ENCODE measurements around the gene SNX18.

Gene SNX18

GRCh38 chr5:54561651-54562050 lies 44.1 kb downstream of the SNX18 start:
- DNase-seq (ENCODE audit: low read depth): no peak
- no peak overlapping the region for H3K4me3 ChIP-seq (ENCODE audit: low read length)
- TF ChIP-seq CTCF (IDR thresholded peaks at IDR 0.05; ENCODE audit: insufficient read depth, low read depth, low read length, missing control alignments): no peak

- DNase-seq (ENCODE audit: low read depth): peak; percentile 79
- H3K4me3 ChIP-seq (ENCODE audit: low read length): no peak overlapping the region
- TF ChIP-seq CTCF (IDR thresholded peaks at IDR 0.05; ENCODE audit: insufficient read depth, low read depth, low read length, missing control alignments): no peak
Measured at GRCh38 chr5:54563083-54563761, 45.7 kb downstream of the SNX18 start.

GRCh38 chr5:54567996-54568395 lies 50.4 kb downstream of the SNX18 start:
- TF ChIP-seq CTCF (IDR thresholded peaks at IDR 0.05; ENCODE audit: insufficient read depth, low read depth, low read length, missing control alignments): no peak
- no peak for DNase-seq (ENCODE audit: low read depth)
- H3K4me3 ChIP-seq (ENCODE audit: low read length): no peak overlapping the region

GRCh38 chr5:54570916-54571315 lies 53.4 kb downstream of the SNX18 start:
- TF ChIP-seq CTCF (IDR thresholded peaks at IDR 0.05; ENCODE audit: insufficient read depth, low read depth, low read length, missing control alignments): no peak
- DNase-seq (ENCODE audit: low read depth): peak; percentile 32
- no peak overlapping the region for H3K4me3 ChIP-seq (ENCODE audit: low read length)

GRCh38 chr5:54571462-54571861 lies 53.9 kb downstream of the SNX18 start:
- no peak for TF ChIP-seq CTCF (IDR thresholded peaks at IDR 0.05; ENCODE audit: insufficient read depth, low read depth, low read length, missing control alignments)
- no peak overlapping the region for H3K4me3 ChIP-seq (ENCODE audit: low read length)
- no peak for DNase-seq (ENCODE audit: low read depth)

GRCh38 chr5:54573812-54574489 lies 56.4 kb downstream of the SNX18 start:
- TF ChIP-seq CTCF (IDR thresholded peaks at IDR 0.05; ENCODE audit: insufficient read depth, low read depth, low read length, missing control alignments): no peak
- no peak for DNase-seq (ENCODE audit: low read depth)
- no peak overlapping the region for H3K4me3 ChIP-seq (ENCODE audit: low read length)

GRCh38 chr5:54577528-54577927 lies 60.0 kb downstream of the SNX18 start:
- no peak overlapping the region for H3K4me3 ChIP-seq (ENCODE audit: low read length)
- TF ChIP-seq CTCF (IDR thresholded peaks at IDR 0.05; ENCODE audit: insufficient read depth, low read depth, low read length, missing control alignments): no peak
- DNase-seq (ENCODE audit: low read depth): no peak

All from epithelial cell of esophagus (primary cell).